KG1 (cell line): ENCODE measurements around the gene C19orf25.

Experiments used
- DNase-seq: peaks from one replicate; lab custom pipeline; 2025; lab: John Stamatoyannopoulos, UW

Gene C19orf25

GRCh38 chr19:1432507-1432887 lies 46.5 kb downstream of the C19orf25 start:
- DNase-seq = no peak

GRCh38 chr19:1431759-1432506 lies 47.1 kb downstream of the C19orf25 start:
- no peak for DNase-seq

DNA sequence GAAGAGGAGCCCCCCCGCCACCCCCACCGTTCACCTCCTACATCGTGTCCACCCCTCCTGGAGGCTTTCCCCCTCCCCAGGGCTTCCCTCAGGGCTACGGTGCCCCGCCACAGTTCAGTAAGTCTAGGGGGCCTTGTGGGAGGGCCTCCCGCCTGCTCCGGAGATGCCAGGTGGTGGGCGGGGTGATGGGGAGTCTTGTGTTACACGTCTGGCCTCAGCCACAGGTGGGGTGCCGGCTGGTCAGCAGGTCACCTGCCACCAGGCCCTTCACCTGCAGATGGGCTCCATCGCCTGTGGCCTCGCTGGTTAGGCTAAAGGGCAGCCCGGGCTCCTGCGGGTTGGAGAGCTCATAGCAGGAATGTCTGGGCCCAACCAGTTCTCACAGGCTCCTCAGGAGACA lies 48.8 kb downstream of the C19orf25 start:
- no peak for DNase-seq

- no peak for DNase-seq
These were observed 49.3 kb downstream of the C19orf25 start for GRCh38 chr19:1429750-1430149.

- DNase-seq = no peak
These were observed 50.1 kb downstream of the C19orf25 start for GRCh38 chr19:1428738-1429391.

- DNase-seq = no peak
These were observed 51.6 kb downstream of the C19orf25 start for GRCh38 chr19:1427221-1427920.

DNA sequence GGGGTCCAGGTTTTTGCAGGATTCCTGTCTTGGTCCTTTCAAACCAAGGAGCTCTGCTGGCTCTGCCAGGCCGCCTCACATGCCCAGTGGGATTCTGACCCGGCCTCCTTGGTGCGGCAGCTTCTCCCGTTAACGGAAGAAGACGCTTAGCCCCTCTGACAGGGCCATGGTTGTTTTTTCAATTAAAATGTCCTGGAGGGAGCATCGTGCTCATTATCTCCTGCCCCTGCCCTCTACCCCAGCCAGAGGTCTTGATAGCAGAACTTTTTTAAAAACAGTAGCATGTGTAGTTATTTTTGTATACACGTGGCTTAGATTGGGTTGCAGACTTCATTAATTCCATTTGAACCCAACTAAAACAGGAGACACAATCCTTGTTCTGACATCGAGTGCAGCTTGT lies 52.3 kb downstream of the C19orf25 start:
- DNase-seq = no peak

DNA sequence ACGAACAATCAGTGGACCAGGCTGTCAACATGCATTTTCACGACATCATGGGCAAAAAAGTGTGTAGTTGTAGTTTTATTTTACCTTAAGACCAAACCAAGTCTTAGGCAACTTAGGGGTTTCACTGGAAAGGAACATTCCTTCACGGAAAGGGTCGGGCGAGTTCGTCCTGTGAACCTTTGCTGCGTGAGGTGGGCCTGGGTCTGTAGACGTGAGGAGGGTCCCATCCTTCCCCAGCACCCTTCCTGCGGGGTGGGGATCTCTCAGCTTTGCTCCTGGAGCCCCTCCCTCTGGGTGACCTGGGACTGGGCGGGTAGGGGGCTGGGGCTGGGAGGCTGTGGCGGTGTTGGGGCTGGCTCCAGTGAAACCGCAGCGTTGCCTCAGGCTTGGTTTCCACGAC lies 53.1 kb downstream of the C19orf25 start:
- DNase-seq = no peak

GRCh38 chr19:1425102-1425837 lies 53.7 kb downstream of the C19orf25 start:
- DNase-seq = no peak

DNA sequence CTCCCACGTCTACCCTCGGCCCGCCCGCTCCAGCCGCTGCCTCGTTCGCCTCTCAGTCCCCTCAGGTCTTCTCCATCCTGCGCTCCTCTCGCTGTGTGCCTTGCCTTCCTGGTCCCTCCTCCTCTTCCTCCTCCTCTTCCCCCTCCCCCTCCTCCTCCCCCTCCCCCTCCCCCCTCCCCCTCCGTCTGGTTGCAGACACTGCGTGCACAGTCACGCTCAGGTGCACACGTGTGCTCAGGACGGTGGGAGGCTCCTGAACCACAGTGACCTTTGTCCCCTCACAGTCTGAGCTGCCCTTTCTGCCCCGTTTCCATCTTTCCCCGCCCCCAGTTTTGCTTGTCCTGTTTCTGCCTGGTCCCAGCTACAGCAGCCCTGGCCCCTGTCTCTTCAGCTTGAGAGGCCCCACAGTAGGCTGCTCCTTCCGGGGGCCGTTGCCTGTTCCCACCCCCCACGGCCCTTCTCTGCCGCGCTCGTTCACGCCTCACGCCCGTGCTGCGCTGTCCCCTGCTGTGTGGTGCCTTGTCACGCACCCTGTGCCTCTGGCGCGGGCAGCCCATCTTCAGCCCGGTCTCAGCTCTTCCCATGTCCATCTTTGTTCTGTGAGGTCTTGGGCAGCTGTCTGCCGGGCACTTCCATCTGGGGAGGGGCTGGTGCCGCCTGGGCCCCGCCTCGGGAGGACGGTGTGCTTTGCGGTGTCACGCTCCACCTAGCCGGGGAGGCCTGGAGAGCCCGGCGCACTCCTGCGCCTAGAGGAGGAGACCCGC lies 54.6 kb downstream of the C19orf25 start:
- no peak for DNase-seq

- no peak for DNase-seq
These were observed 55.4 kb downstream of the C19orf25 start for GRCh38 chr19:1423436-1424191.
